ENCODE results near the gene TMEM248.

Gene TMEM248

GRCh38 chr7:66948480-66949109, 27.6 kb downstream of the TMEM248 start:
- Histone ChIP-seq H3K9ac (no peak overlapping the region), H3K36me3 (ENCODE audit: insufficient read depth) (peaks cover 12% of the 10 kb centered on the region; the same call in 1 of the 2 replicates), H3K4me2 (no peak overlapping the region), H2AFZ (ENCODE audit: low read depth) (no peak overlapping the region), H3K4me1 (ENCODE audit: low read depth, poor library complexity, severe bottlenecking) (no peaks in the 10 kb centered on the region), H3K4me3 (IDR thresholded peaks at IDR 0.05; ENCODE audit: insufficient read depth, low read depth, low read length) (no peak overlapping the region), H4K20me1 (ENCODE audit: insufficient read depth) (no peaks in the 10 kb centered on the region), H3K79me2 (ENCODE audit: insufficient read depth, low read depth) (peaks cover 7% of the 10 kb centered on the region; the same call in 1 of the 2 replicates), H3K27me3 (ENCODE audit: insufficient read depth, low read depth) (no peaks in the 10 kb centered on the region), H3K27ac (no peak overlapping the region)
- no peak for TF ChIP-seq CTCF (conservative IDR thresholded peaks at IDR 0.05; ENCODE audit: low read depth, low read length)

- no peak overlapping the region for H3K27ac ChIP-seq
Observed at GRCh38 chr7:66950311-66950710, 29.3 kb downstream of the TMEM248 start.

GRCh38 chr7:66950763-66951162, 29.7 kb downstream of the TMEM248 start:
- Histone ChIP-seq H3K4me1 (ENCODE audit: low read depth, poor library complexity, severe bottlenecking) (no peaks in the 10 kb centered on the region), H3K4me3 (IDR thresholded peaks at IDR 0.05; ENCODE audit: insufficient read depth, low read depth, low read length) (no peak overlapping the region), H3K27ac (no peak overlapping the region), H3K4me2 (no peak overlapping the region), H2AFZ (ENCODE audit: low read depth) (no peak overlapping the region), H3K36me3 (ENCODE audit: insufficient read depth) (peaks cover 7% of the 10 kb centered on the region; the same call in 1 of the 2 replicates), H3K79me2 (ENCODE audit: insufficient read depth, low read depth) (no peaks in the 10 kb centered on the region; the same call in 1 of the 2 replicates), H4K20me1 (ENCODE audit: insufficient read depth) (no peaks in the 10 kb centered on the region), H3K27me3 (ENCODE audit: insufficient read depth, low read depth) (no peaks in the 10 kb centered on the region), H3K9ac (no peak overlapping the region)
- no peak for TF ChIP-seq CTCF (conservative IDR thresholded peaks at IDR 0.05; ENCODE audit: low read depth, low read length)

More at GRCh38 chr7:66950311-66950710, 29.3 kb downstream of the TMEM248 start:
- H3K79me2 ChIP-seq (ENCODE audit: insufficient read depth, low read depth), result no peaks in the 10 kb centered on the region; the same call in 1 of the 2 replicates
- no peak overlapping the region for H2AFZ ChIP-seq (ENCODE audit: low read depth)
- no peaks in the 10 kb centered on the region for H4K20me1 ChIP-seq (ENCODE audit: insufficient read depth)
- no peaks in the 10 kb centered on the region for H3K4me1 ChIP-seq (ENCODE audit: low read depth, poor library complexity, severe bottlenecking)
- H3K9ac ChIP-seq, result no peak overlapping the region
- no peak for TF ChIP-seq CTCF (conservative IDR thresholded peaks at IDR 0.05; ENCODE audit: low read depth, low read length)
- H3K36me3 ChIP-seq (ENCODE audit: insufficient read depth), result peaks cover 9% of the 10 kb centered on the region; the same call in 1 of the 2 replicates
- no peak overlapping the region for H3K4me2 ChIP-seq
- H3K27me3 ChIP-seq (ENCODE audit: insufficient read depth, low read depth), result no peaks in the 10 kb centered on the region
- H3K4me3 ChIP-seq (IDR thresholded peaks at IDR 0.05; ENCODE audit: insufficient read depth, low read depth, low read length), result no peak overlapping the region

GRCh38 chr7:66952343-66953043, 31.5 kb downstream of the TMEM248 start:
- no peak for TF ChIP-seq CTCF (conservative IDR thresholded peaks at IDR 0.05; ENCODE audit: low read depth, low read length)
- H3K4me2 ChIP-seq, result no peak overlapping the region
- no peaks in the 10 kb centered on the region; the same call in 1 of the 2 replicates for H3K79me2 ChIP-seq (ENCODE audit: insufficient read depth, low read depth)
- no peak overlapping the region for H3K9ac ChIP-seq
- H4K20me1 ChIP-seq (ENCODE audit: insufficient read depth), result no peaks in the 10 kb centered on the region
- no peak overlapping the region for H2AFZ ChIP-seq (ENCODE audit: low read depth)
- H3K4me3 ChIP-seq (IDR thresholded peaks at IDR 0.05; ENCODE audit: insufficient read depth, low read depth, low read length), result no peak overlapping the region
- H3K27ac ChIP-seq, result no peak overlapping the region
- H3K4me1 ChIP-seq (ENCODE audit: low read depth, poor library complexity, severe bottlenecking), result no peaks in the 10 kb centered on the region
- H3K27me3 ChIP-seq (ENCODE audit: insufficient read depth, low read depth), result no peaks in the 10 kb centered on the region
- peaks cover 6% of the 10 kb centered on the region; the same call in 1 of the 2 replicates for H3K36me3 ChIP-seq (ENCODE audit: insufficient read depth)
